HG03565 (cell line): ENCODE measurements around the gene ATP8A1.
A peak's percentile ranks its signal among the peaks of the same experiment; 100 is the strongest.

Source experiments
- ATAC-seq: cut with Tn5 transposase; IDR thresholded peaks from one replicate; pipeline ENCODE4 v1.9.1; 2021; ENCODE audit warnings: mild to moderate bottlenecking, moderate library complexity; ENCODE audit not compliant: unreplicated experiment

ATP8A1 gene

DNA sequence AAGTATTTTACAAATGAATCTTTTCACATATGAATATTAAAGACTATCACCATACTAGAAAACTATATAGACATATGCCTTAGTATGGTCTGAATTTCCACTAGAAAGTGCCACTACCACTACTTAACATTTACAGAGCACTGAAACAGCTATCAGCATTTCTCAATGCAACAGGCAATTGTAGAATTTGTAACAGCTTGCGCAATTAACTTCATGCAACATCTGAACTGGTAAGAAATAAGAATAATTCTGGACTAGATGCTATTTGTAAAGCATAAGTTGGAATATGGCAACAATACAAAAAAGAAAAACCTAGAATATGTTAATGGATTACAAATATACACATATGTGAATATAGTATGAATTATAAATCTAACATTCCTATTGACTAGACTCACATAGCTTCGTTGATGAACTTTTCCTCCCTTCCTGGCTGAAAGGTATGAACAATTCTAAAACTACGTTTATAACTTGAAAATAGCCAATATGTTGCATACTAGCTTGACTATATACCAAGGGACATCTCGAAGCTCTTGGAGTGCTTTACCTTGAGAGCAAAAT is 82.0 kb downstream of the ATP8A1 start:
- no peak for ATAC-seq

DNA sequence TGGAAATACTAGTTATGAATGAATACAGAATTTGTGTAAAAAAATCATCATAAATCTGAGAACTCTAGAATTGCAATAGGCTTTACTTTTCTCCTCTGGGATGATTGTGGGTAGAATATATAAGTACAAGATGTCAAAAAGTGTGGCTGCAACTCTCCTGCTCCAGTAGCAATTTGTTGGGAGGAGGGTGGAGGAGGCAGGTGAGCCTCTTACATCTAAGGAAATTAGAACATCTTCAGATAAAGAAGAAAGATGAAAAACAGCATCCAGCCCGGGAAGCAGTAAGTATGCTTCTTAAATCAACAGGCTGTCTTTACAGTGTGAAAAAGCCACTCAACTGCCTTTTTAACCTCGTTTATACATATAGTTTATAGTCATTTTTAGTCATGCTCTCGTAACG is 83.7 kb downstream of the ATP8A1 start:
- ATAC-seq: no peak

DNA sequence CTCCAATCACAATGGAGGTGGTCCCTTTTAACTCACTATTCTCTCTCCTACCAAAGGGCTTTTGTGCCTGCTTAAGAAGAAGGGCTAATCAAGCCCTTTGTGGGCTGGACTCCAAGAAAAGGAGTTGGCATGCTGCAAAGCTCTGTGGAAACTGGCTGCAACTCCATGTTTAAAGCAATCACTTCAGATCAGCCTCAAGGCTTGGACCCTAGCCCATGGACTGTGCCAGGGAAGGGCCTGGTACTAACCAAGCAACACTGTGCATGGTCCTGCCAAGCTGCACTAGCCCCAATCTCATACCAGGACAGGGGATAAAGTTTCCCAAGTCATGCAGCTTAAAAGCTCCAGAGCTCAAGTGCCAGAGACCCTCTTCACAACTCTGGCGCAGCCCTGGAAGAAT is 86.7 kb downstream of the ATP8A1 start:
- no peak for ATAC-seq

DNA sequence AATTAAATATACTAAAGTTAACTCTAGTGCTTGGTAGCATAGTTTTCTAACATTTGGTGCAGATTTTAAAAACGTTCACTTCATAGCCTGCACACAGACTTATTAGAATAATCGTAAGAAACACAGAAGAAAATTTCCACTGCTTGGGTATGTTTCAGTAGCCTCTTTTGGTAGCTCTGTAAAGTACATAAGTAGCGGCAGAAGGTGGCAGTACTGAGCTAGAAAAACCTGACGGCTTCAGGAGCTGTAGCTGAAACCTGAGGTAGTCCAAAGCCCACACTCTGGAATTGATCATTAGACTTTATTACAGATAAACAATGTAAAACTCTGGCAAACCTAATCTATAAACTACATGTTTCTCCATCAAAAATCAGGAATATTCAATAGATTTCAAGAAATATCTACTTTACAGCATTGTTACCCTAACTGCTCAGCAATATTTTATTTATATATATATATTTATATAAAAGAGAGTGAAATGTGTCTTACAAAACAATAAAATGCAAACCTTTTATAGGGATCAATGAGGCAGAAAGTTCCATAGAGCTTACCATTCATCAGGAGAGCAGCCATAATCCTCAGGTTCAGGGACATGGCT is 88.2 kb downstream of the ATP8A1 start:
- peak; percentile 90 for ATAC-seq

DNA sequence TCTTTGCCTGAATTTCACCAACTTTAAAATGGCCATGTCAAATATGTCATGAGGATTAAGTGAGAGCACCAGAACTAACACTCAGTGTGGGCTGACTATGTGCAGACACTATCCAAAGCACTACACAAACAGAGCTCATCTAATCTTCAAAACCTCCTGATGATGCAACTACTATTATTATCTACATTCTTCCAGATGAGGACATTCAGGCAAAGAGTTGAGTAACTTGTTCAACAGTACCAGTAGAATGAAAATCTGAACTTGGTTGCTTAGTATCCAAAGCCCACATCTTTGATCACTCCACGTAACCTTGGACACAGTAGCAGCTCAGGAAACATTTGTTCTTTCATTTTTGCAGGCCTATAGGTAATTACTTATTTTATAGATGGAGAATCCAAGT is 90.1 kb downstream of the ATP8A1 start:
- ATAC-seq: no peak

DNA sequence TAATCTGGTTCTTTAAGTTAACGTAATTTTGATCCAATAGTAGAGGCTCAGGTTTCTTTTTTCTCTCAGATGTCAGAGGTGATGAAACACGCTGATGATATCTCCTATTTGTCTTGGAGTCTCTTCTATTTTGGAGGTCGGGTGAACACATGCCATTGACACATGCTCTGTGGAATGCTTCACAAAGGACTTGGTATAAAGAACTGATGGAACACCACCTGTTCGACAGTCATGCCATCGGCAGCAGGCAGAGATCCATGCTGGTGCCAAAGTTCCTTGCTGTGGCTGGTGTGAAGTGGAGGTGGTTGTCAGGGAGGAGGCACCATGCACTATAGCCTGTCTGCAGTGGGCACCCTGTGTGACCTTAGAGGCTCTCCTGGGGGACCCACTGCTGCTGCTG is 94.9 kb downstream of the ATP8A1 start:
- no peak for ATAC-seq

DNA sequence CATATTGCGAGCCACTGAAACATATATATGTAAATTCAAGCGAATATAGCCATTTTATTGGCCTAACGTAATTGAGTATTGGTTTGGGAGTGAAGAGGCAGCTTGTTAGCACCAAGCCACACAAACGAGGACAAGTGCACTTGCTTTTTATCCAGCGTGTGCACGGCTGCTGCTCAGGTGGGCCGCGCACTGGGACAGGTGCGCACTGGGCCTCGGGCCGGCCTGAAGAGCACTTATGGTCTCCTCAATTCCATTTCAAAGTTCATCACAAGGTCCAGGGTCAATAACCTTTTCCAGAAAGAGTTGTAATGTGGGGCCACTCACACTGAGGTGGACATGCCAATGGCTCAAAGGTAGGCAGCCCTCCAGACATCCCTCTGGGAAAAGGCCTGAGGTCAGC is 95.9 kb downstream of the ATP8A1 start:
- no peak for ATAC-seq

DNA sequence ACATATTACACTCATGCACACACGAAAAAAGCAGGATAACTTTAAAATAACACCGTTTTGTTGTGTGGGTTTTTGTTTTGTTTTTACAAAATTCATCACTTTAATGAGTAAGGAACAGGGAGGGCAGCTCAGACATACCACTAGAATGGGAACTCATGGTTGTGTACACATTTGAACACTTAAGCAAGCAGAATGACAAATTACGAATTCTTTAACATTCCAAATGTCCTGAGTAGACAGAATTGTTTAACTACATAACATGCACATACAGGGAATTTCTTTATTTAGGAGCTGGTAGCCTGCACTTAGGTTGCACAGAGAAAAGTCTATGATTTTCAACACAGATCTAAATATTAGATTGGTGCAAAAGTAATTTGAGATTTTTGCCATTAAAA is 96.4 kb downstream of the ATP8A1 start:
- no peak for ATAC-seq

DNA sequence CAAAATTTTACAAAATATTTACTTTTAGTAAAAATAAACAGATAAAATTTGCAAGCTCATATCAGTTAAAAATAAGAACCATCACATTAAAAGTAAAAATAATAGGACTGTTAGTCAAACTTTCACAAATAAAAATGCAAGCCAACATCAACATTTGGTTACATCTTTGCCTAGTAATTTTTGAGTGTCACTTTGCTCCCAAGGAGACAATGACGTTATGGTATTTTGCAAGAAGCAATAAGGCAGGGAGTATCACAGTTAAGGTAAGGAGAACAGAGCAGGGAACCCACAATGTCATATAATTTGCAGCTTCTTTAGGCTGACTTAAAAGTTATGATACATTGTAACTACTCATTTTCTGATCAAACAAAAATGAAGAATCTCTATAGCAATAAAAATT is 98.7 kb downstream of the ATP8A1 start:
- ATAC-seq: no peak

DNA sequence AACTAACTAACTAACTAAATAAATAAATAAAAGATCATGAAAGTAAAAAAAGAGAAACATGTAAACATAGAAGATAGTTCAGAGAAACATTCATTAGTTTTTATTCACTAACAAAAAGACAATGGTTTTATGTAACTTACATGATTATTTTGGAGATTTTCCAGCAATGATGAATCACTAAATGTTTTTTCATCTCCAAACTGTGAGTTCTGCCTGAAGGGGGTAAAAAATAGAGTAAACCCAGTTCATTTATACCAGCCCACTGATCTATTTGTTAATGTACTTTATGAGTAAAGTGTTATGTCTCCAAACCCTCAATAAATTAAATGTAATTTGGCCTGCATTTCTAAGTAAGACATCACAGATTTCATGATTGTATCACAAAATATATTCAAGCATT is 101.1 kb downstream of the ATP8A1 start:
- ATAC-seq: no peak

DNA sequence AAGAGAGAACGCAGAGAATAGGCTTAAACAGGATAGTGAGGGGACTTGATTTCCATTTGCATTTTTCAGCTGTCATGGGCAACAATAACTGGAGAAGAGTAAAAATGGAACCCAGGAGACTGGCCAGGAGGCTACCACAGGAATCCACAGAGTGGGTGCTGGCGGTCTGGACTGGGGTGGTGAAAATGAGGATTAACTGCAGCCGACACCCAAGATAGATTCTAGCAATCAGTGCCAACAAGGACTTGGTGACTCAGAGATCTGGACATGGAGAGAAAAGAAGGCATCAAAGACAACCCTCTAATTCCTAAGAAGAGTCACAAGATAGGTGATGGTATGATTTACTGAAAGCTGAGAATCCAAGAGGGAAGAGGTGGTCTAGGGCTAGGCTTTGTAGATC is 102.8 kb downstream of the ATP8A1 start:
- no peak for ATAC-seq

DNA sequence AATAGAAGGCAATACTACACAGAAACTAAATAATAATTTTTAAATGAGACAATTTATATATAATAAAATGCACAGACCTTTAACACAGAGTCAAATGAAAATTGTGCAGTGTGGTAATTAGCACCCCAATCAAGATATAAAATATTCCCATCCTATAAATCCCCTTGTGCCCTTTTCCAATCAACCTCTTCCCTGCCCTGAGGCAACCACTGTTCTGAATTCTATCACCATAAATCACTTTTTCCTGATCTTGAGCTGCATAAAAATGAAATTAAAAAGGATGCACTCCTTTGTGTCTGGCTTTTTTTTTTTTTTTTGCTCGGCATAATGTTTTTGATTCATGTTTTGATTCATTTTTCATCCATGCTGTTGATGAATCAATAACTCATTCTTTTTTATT is 107.0 kb downstream of the ATP8A1 start:
- no peak for ATAC-seq

DNA sequence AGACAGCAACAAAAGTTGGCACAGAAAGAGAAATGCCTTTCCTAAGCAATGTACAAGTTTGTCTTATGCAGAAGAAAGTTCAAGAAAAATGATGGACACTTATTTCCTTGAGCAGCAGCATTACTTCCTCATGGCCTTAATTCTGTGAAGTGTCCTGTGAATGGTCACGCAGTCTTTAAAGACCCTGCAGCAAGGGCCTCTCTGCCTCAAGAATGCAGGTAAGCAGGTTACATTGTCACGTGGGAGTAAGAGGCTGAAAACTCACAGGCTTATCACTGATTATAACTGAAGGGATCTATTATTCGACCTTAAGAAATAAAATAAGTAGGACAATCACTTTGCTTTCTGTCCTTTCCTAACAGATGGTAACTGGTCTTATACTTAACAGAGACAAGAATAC is 109.1 kb downstream of the ATP8A1 start:
- no peak for ATAC-seq

DNA sequence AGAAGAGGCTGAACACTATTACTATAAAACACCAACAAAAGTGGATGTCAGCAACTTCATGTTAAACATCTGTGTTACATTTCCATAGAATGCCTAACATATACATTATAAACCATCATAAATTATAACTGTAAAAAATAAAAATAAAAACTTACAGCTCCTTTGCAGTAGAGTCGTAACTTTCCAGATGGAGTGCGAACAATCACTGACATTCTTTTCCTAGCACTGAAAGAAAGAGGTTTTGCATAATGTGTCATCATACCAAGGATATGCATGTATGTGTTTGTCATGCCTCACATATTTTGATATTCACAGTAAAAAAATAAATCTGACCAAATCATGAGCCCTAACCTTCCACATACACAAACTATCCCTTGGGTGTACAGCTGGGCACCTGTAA is 113.1 kb downstream of the ATP8A1 start:
- ATAC-seq: no peak

DNA sequence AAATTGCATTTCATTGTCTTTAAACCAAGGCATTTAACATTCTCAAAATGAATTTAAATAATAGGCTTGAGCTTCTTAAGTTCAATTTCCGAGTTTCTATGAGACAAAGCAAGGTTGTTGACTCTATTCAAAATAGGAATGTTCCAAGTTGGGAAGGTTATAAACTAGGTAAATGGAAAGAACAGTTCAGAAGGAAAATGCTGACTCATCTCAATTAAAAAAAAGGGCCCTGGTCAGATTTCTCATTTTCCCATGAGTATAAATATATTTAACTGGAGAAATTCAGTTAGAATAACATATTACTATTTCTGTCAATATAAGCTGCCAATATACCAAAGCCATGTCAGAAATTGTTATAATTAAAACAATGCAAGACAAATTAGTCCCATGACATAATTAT is 113.8 kb downstream of the ATP8A1 start:
- ATAC-seq: no peak

DNA sequence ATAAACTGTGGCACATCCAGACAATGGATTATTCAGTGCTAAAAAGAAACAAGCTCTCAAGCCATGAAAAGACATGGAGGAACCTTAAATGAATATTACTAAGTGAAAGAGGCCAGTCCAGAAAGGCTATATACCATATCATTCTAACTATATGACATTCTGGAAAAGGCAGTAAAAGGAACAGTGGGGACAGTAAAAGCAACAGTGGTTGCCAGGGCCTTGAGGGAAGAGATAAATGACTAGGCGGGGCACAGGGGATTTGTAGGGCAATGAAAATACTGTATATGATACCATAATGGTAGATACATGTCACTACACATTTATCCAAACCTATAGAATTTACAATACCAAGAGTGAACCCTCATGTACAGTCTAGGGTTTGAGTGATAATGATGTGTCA is 115.3 kb downstream of the ATP8A1 start:
- no peak for ATAC-seq

DNA sequence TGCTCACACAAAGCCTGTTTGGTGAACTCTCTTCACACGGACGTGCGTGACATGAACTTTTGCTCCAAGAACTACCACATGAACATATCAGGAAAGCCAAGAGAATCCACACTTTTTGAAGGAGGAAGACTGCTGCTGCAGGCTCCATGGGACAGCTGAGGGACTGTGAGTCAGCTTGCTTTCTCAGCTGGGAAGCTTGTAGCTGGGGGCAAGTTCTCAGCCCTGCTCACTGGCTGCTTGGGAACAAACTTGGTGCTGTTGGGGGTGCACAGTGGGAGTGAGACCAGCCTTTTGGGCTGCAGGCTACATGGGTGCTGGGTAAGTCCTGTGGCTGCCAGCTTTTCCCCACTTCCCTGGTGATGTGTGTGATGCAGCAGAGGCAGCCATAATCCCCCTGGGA is 123.9 kb downstream of the ATP8A1 start:
- ATAC-seq: no peak

DNA sequence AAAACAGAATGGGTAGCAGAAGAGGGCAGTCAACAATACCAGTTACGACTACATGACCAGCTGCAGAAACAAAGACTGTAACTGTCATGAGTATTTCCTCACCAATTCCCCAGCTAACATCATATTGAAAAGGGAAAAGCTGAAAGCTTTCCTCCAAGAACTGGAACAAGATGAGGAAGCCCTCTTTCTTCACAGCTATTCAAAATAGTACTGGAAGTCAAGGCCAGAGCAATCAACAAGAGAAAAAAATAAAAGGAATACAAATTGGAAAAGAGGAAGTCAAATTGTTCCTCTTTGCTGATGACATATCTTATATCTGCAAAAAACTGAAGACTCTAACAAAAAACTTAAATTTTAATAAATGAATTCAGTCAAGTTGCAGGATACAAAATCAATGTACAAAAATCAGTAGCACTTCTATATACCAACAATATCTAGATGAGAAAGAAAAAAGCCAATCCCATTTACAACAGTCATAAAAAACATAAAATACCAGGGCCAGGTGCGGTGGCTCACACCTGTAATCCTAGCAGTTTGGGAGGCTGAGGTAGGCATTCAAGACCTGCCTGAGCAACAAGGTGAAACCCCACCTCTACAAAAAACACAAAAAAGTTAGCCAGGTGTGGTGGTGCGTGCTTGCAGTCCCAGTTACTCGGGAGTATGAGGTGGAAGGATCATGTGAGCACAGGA is 125.4 kb downstream of the ATP8A1 start:
- no peak for ATAC-seq

DNA sequence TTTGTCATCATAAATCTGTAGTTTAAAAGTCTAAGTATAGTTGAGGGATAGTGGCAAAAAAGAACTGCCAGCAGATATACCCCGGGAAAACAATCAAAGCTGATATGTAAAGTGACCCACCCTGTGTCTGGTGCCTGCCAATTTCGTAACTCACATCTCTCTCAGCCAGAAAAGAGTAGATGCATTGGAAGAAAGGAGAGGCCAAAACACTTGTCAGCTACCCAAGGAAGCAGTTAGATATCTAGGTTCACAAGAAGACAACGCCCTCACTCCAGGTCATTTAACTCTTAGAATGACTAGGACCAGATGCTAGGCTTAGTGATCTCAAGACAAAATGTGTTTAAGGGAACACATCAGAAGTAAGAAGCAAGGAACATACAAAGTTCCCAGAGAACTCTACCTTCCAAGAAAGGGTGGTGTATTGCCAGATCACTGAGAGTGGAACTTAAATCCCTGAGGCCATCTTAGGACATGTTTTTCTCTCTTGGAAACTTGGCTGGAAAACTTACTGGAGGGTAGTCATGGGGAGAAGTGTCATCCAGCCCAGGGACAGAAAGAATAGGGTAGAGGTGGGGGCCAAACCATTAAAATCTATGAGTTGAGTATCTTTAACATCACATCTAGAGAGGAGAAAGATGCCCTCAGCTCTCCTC is 133.7 kb downstream of the ATP8A1 start:
- no peak for ATAC-seq

DNA sequence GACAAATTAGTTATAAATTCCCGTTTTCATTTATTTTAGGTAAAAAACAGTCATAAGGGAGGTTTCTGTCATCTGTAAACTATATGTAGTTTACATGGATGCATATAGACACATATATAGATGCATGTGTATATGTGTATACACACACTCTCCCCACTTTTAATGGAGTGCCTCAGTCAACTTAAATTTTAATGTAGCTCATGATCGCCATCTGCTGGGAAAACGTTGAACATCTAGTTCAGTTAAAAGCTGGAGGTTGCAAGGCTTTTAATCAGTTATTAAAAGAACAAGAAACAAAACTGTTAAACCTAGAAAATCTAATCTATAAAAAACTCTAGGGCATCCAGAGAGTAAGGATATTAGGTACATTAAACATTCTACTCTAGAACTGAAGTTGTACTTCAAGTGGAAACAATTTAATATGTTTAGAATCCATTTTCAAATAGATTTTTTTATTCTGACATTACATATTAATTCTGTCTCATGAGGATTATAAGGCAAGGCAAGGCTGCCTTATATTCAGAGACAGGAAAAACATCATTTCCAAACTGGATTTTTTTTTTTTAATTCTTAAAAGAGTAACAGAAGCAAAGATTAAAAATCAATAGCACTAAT is 137.0 kb downstream of the ATP8A1 start:
- no peak for ATAC-seq

DNA sequence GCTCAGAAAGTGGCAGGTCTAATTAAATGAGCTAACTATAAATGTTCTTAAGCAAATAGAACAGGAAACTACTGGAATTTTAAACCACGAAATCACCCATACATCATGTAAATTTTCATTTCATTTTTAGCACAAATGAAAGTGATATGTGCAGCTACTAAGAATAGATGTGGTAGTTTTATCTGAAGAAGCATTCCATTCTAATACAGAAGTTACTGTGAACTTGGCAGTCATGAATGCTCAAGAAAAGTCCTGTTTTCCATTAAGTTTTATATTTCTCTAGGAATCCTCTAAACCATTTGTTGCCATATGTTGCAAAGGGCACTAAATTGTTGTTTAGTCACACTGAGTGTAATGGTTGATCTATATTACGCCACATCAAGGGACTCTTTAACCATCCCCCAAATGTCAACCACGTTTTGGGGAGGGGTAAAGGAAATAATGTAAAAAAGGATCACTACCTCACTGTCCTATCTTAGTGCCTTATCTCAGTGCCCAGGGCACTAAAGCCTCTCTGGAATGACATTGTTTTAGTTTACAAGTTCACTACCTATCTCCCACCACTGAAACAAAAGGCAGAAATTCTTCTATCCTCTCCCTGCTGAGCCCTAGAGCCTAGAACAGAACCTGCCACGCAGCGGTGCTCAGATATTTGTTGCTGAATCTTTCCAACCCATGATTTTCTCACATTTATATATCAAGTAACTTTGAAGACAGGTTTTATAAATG is 141.6 kb downstream of the ATP8A1 start:
- peak; percentile 36 for ATAC-seq
